T-helper 2 cell treated with Interferon-gamma antibody and Interleukin-4, amounts not matched to agents 100 ng/mL and 5 ng/mL, for 36 hours (primary cell): Measurements from ENCODE around the gene CCL27. TPM values are rescaled to one million over a fixed set of nuclear protein-coding genes. Genes with fewer than 3 reads are reported as not detected.

Experiments used
- intact Hi-C: fragments of 100-400 bp; cut with micrococcal nuclease; formaldehyde crosslinking; loops from one replicate; pipeline ENCODE4 v1.15.1; 2023
- total RNA-seq: library from RNA; stranded (reverse); gene quantifications from 2 replicates; pipeline ENCODE4 v1.2.3, GENCODE V29; 2022

The CCL27 gene
- total RNA-seq, 1 donor from 2014 or later, result 0.25 TPM

- intact Hi-C loops, result no loop called here
Observed at GRCh38 chr9:34685591-34685990, 23.1 kb upstream of the CCL27 start.

GRCh38 chr9:34684816-34685215 is 22.4 kb upstream of the CCL27 start:
- intact Hi-C loops, result no loop called here

GRCh38 chr9:34684145-34684544 is 21.7 kb upstream of the CCL27 start:
- intact Hi-C loops, result no loop called here

- intact Hi-C loops, result loop anchor here (1.0 kb wide), 1 partner anchor 25 kb away; no protein-coding TSS in a partner anchor
Observed at GRCh38 chr9:34675869-34676268, 13.4 kb upstream of the CCL27 start.

GRCh38 chr9:34675048-34675714 is 12.7 kb upstream of the CCL27 start:
- intact Hi-C loops, result loop anchor here (1.0 kb wide), 1 partner anchor 26 kb away; no protein-coding TSS in a partner anchor

GRCh38 chr9:34674440-34674839 is 12.0 kb upstream of the CCL27 start:
- intact Hi-C loops, result no loop called here

GRCh38 chr9:34671307-34671706 is 8.8 kb upstream of the CCL27 start:
- intact Hi-C loops, result no loop called here

- intact Hi-C loops, result loop anchor here (5.0 to 10.0 kb wide), 3 partner anchors 405 to 1817 kb away; partner anchors contain the start of genes FANCG, TESK1 and VCP
Observed at GRCh38 chr9:34669809-34670562, 7.5 kb upstream of the CCL27 start.

- intact Hi-C loops, result loop anchor here (1.0 to 10.0 kb wide), 9 partner anchors 19 to 1822 kb away; partner anchors contain the start of genes DNAI1, FAM219A, FANCG and GALT
Observed at GRCh38 chr9:34665381-34666250, 3.2 kb upstream of the CCL27 start.

GRCh38 chr9:34665067-34665380 is 2.6 kb upstream of the CCL27 start:
- intact Hi-C loops, result loop anchor here (1.0 to 10.0 kb wide), 9 partner anchors 19 to 1822 kb away; partner anchors contain the start of genes DNAI1, FAM219A, FANCG and GALT

- intact Hi-C loops, result loop anchor here (1.0 to 10.0 kb wide), 10 partner anchors 18 to 1823 kb away; partner anchors contain the start of genes DNAI1, FAM219A, FANCG and GALT
Observed at GRCh38 chr9:34664281-34665066, 2.0 kb upstream of the CCL27 start.

- intact Hi-C loops, result loop anchor here (10.0 kb wide), 2 partner anchors 412 to 942 kb away; partner anchors contain the start of genes FANCG, TESK1 and VCP
Observed at GRCh38 chr9:34663303-34663605, 797 bp upstream of the CCL27 start.

- intact Hi-C loops, result loop anchor here (10.0 kb wide), 2 partner anchors 415 to 945 kb away; partner anchors contain the start of genes FANCG, TESK1 and VCP
Observed at GRCh38 chr9:34659592-34660253, 2.7 kb downstream of the CCL27 start.

GRCh38 chr9:34658461-34658860 is 4.0 kb downstream of the CCL27 start:
- intact Hi-C loops, result no loop called here

GRCh38 chr9:34656992-34657391 is 5.5 kb downstream of the CCL27 start:
- intact Hi-C loops, result no loop called here

- intact Hi-C loops, result no loop called here
Observed at GRCh38 chr9:34655394-34655793, 7.1 kb downstream of the CCL27 start.

- intact Hi-C loops, result no loop called here
Observed at GRCh38 chr9:34654323-34655051, 8.0 kb downstream of the CCL27 start.

- intact Hi-C loops, result no loop called here
Observed at GRCh38 chr9:34653151-34654072, 9.0 kb downstream of the CCL27 start.
